PC-9 (cell line): Measurements from ENCODE around the gene ATP10D.

Experiments
- CTCF ChIP-seq: fragments of 200-600 bp; sonication (generic); conservative IDR thresholded peaks from 2 replicates; pipeline ENCODE4 v1.6.1; 2017; ENCODE audit warnings: mixed run types, antibody characterized with exemption, mild to moderate bottlenecking, moderate library complexity
- EZH2 ChIP-seq: fragments of 200-600 bp; sonication (generic); IDR thresholded peaks from 2 replicates; pipeline ENCODE4 v1.8.0; 2017; ENCODE audit warnings: antibody characterized with exemption, low read depth

DNA sequence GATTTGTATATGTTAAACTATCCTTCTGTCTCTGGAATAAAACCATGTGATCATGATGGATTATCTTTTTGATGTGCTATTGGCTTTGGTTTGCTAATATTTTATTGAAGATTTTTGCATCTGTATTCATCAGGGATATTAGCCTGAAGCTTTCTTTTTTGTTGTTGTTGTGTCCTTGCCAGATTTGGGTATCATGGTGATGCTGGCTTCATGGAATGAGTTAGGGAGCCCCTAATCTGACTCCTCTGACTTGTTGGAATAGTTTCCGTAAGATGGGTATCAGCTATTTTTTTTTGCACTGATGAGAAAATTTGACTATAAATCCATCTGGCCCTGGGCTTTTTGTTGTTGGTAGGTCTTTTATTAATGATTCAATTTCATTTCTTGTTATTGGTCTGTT, 45.7 kb downstream of the ATP10D start:
- TF ChIP-seq CTCF = no peak
- no peak for TF ChIP-seq EZH2
